SK-N-SH (cell line): ENCODE measurements around the gene PRICKLE4. TPM values are rescaled to one million over a fixed set of nuclear protein-coding genes. Genes with fewer than 3 reads are reported as not detected.

Experiments
- CTCF ChIA-PET: fragments of 300-600, 350-600 bp; formaldehyde crosslinking; extraction: SDS; loops from one replicate; lab custom pipeline; 2021; lab: Yijun Ruan, JAX
- POLR2A ChIA-PET: fragments of 350-600 bp; sonication (Branson Sonifier 250); formaldehyde crosslinking; extraction: SDS; loops from one replicate; lab custom pipeline; 2020; ENCODE audit warnings: antibody characterized with exemption, inconsistent platforms; lab: Yijun Ruan, JAX
- DNase-seq: peaks from one replicate; pipeline ENCODE4 v3.0.0; 2012
- H2AFZ ChIP-seq: fragments of 200-600 bp; sonication (generic); 2 replicates; pipeline ENCODE4 v1.8.1; 2016; ENCODE audit warnings: antibody characterized with exemption, mild to moderate bottlenecking, low read depth
- H3F3A ChIP-seq: fragments of 200-600 bp; sonication (generic); replicated peaks from 2 replicates; pipeline ENCODE3; 2016; ENCODE audit warnings: antibody characterized with exemption, mild to moderate bottlenecking; ENCODE audit not compliant: insufficient read depth
- H3K27ac ChIP-seq, 2 experiments: fragments of 200-500 bp in 1 of 2; fragments of 200-600 bp in 1 of 2; sonication (Bioruptor generic) in 1 of 2; sonication (generic), shearing (Covaris generic) in 1 of 2; 2 replicates each; pipeline versions ENCODE4 v1.5.1 to v1.6.1; 2014 to 2016; ENCODE audit warnings: low read depth in 2 of 2, inconsistent platforms in 1 of 2, low read length in 1 of 2, mild to moderate bottlenecking in 1 of 2, mixed read lengths in 1 of 2
- H3K27me3 ChIP-seq: fragments of 200-600 bp; sonication (generic), shearing (Covaris generic); 2 replicates; pipeline ENCODE4 v1.6.1; 2016; ENCODE audit warnings: mixed run types; ENCODE audit not compliant: insufficient read depth
- H3K36me3 ChIP-seq, 2 experiments: fragments of 200-500 bp in 1 of 2; fragments of 200-600 bp in 1 of 2; sonication (Bioruptor generic) in 1 of 2; sonication (generic) in 1 of 2; replicated peaks in 1 of 2; 2 replicates each; pipeline versions ENCODE3 to v1.5.1; 2014 to 2016; ENCODE audit warnings: low read length in 1 of 2, mild to moderate bottlenecking in 1 of 2; ENCODE audit not compliant: insufficient read depth in 2 of 2, control insufficient read depth in 1 of 2
- H3K4me1 ChIP-seq, 2 experiments: fragments of 200-500 bp in 1 of 2; fragments of 200-600 bp in 1 of 2; sonication (Bioruptor generic) in 1 of 2; sonication (generic), shearing (Covaris generic) in 1 of 2; 2 replicates each; pipeline versions ENCODE4 v1.5.1 to v1.6.1; 2014 to 2016; ENCODE audit warnings: low read depth in 1 of 2, low read length in 1 of 2, mixed run types in 1 of 2; ENCODE audit not compliant: insufficient read depth in 2 of 2, control insufficient read depth in 1 of 2
- H3K4me2 ChIP-seq: fragments of 200-600 bp; sonication (generic), shearing (Covaris generic); 2 replicates; pipeline ENCODE4 v1.6.1; 2017; ENCODE audit warnings: mixed run types
- H3K4me3 ChIP-seq, 2 experiments: fragments of 200-500 bp in 1 of 2; fragments of 200-600 bp in 1 of 2; sonication (Bioruptor generic) in 1 of 2; sonication (generic), shearing (Covaris generic) in 1 of 2; 2 replicates each; pipeline versions ENCODE4 v1.5.1 to v1.8.1; 2014 to 2016; ENCODE audit warnings: low read depth in 2 of 2, inconsistent platforms in 1 of 2, low read length in 1 of 2, mild to moderate bottlenecking in 1 of 2, mixed read lengths in 1 of 2, moderate library complexity in 1 of 2
- H3K79me2 ChIP-seq: fragments of 200-600 bp; sonication (generic); 2 replicates; pipeline ENCODE4 v1.8.1; 2017; ENCODE audit warnings: mild to moderate bottlenecking; ENCODE audit not compliant: insufficient read depth
- H3K9ac ChIP-seq: fragments of 200-600 bp; sonication (generic); 2 replicates; pipeline ENCODE4 v1.6.1; 2017; ENCODE audit warnings: mixed run types
- H3K9me2 ChIP-seq: fragments of 200-600 bp; sonication (generic); 2 replicates; pipeline ENCODE4 v1.6.1; 2017; ENCODE audit warnings: mixed run types
- H3K9me3 ChIP-seq: fragments of 200-600 bp; sonication (generic); 2 replicates; pipeline ENCODE4 v1.6.1; 2017; ENCODE audit warnings: mixed run types, mild to moderate bottlenecking, moderate library complexity
- H4K20me1 ChIP-seq: fragments of 200-600 bp; sonication (generic); 2 replicates; pipeline ENCODE4 v1.6.1; 2017; ENCODE audit warnings: mild to moderate bottlenecking, mixed run types; ENCODE audit not compliant: insufficient read depth
- CHD2 ChIP-seq: fragments of 150-350 bp; IDR thresholded peaks from 2 replicates; pipeline ENCODE4 v1.6.1; 2018; ENCODE audit warnings: low read length; ENCODE audit not compliant: partially characterized antibody
- ELF1 ChIP-seq: IDR thresholded peaks from 2 replicates; pipeline ENCODE4 v1.4.0; 2012
- EP300 ChIP-seq, 2 experiments: IDR thresholded peaks; 2 replicates each; pipeline versions ENCODE4 v1.4.0 to v1.6.1; 2012; ENCODE audit warnings: borderline replicate concordance in 1 of 2, low read depth in 1 of 2, low read length in 1 of 2
- EZH2phosphoT487 ChIP-seq: fragments of 200-600 bp; sonication (generic); IDR thresholded peaks from 2 replicates; pipeline ENCODE4 v1.6.1; 2017; ENCODE audit warnings: low read depth, mixed run types, mild to moderate bottlenecking, antibody characterized with exemption, moderate library complexity, borderline replicate concordance
- FOXM1 ChIP-seq: IDR thresholded peaks from 2 replicates; pipeline ENCODE4 v1.4.0; 2012; ENCODE audit warnings: low read depth, mild to moderate bottlenecking
- GABPA ChIP-seq: IDR thresholded peaks from 2 replicates; pipeline ENCODE4 v1.4.0; 2012; ENCODE audit warnings: low read depth, mild to moderate bottlenecking
- JUND ChIP-seq: IDR thresholded peaks from 2 replicates; pipeline ENCODE4 v1.4.0; 2012
- MAX ChIP-seq: IDR thresholded peaks from 2 replicates; pipeline ENCODE4 v1.4.0; 2012; ENCODE audit warnings: low read depth
- MEF2A ChIP-seq: IDR thresholded peaks from 2 replicates; pipeline ENCODE4 v1.4.0; 2012; ENCODE audit warnings: low read depth, borderline replicate concordance
- NFIC ChIP-seq: IDR thresholded peaks from 2 replicates; pipeline ENCODE4 v1.4.0; 2012; ENCODE audit warnings: borderline replicate concordance
- RAD21 ChIP-seq: IDR thresholded peaks from 2 replicates; pipeline ENCODE4 v1.6.1; 2012; ENCODE audit warnings: mild to moderate bottlenecking, low read length
- RXRA ChIP-seq: IDR thresholded peaks from 2 replicates; pipeline ENCODE4 v1.4.0; 2012; ENCODE audit warnings: low read depth, mild to moderate bottlenecking, borderline replicate concordance
- SMC3 ChIP-seq: IDR thresholded peaks from 2 replicates; pipeline ENCODE4 v1.6.1; 2012; ENCODE audit warnings: low read depth, low read length, improper control_type of control experiment
- TCF12 ChIP-seq: IDR thresholded peaks from 2 replicates; pipeline ENCODE4 v1.4.0; 2012
- TEAD4 ChIP-seq: IDR thresholded peaks from 2 replicates; pipeline ENCODE4 v1.4.0; 2012; ENCODE audit warnings: mild to moderate bottlenecking, borderline replicate concordance; ENCODE audit not compliant: insufficient read depth
- USF1 ChIP-seq: IDR thresholded peaks from 2 replicates; pipeline ENCODE4 v1.4.0; 2012; ENCODE audit warnings: low read depth, borderline replicate concordance
- YY1 ChIP-seq: IDR thresholded peaks from 2 replicates; pipeline ENCODE4 v1.4.0; 2012; ENCODE audit warnings: low read depth, mild to moderate bottlenecking
- WGBS: methylation state at CpG from one replicate; pipeline ENCODE4 v1.1.6; 2017; ENCODE audit warnings: low lambda C conversion rate; 5-methylcytosine and 5-hydroxymethylcytosine counted together
- polyA plus RNA-seq, 3 experiments: library from polyadenylated mRNA; depleted of rRNA; stranded (reverse); fragments of >200 nt; gene quantifications; 2 replicates each; pipeline ENCODE4 v1.2.3, GENCODE V29; 2012
- TF ChIP-seq, protein P1 (sequence below): IDR thresholded peaks from 2 replicates; pipeline ENCODE4 v1.6.1; 2012; ENCODE audit warnings: mild to moderate bottlenecking, low read depth, low read length, moderate library complexity
- TF ChIP-seq, protein P2 (sequence below): IDR thresholded peaks from 2 replicates; pipeline ENCODE4; 2012
- TF ChIP-seq, protein P3 (sequence below): fragments of 200-600 bp; sonication (generic); IDR thresholded peaks from 2 replicates; pipeline ENCODE4 v1.6.1; 2017; ENCODE audit warnings: antibody characterized with exemption, mild to moderate bottlenecking, moderate library complexity

PRICKLE4 gene
- polyA plus RNA-seq, 1 of the 3 experiments (the other 2 are of a cell fraction) = 3.9 TPM

- Histone ChIP-seq H2AFZ (no peak overlapping the region), H3K79me2 (peaks cover 19% of the 10 kb centered on the region), H3K36me3 (peaks cover 3 to 9% of the 10 kb centered on the region in 2 experiments), H3F3A (peaks cover 7% of the 10 kb centered on the region), H3K9me2 (no peaks in the 10 kb centered on the region), H4K20me1 (no peaks in the 10 kb centered on the region), H3K9me3 (no peaks in the 10 kb centered on the region), H3K4me3 (no peak overlapping the region), H3K27ac (no peak overlapping the region), H3K27me3 (no peaks in the 10 kb centered on the region), H3K4me1 (peaks cover 14 to 23% of the 10 kb centered on the region in 2 experiments; a peak in 2 of 4 replicates), H3K9ac (no peak overlapping the region), H3K4me2 (no peak overlapping the region)
- TF ChIP-seq RXRA (no peak), ELF1 (no peak)
- 78% methylated on average over 4 of the region's 6 CpGs for WGBS
- CTCF ChIA-PET = interaction anchor here (1.2 to 8.9 kb wide), 4 partner anchors 48 to 261 kb away, joined by 3 to 118 read pairs (median 6); partner anchors contain the start of gene TFEB
- DNase-seq = no peak
- POLR2A ChIA-PET = no interaction called here
These were observed 2.7 kb downstream of the PRICKLE4 start for GRCh38 chr6:41783106-41783780.

GRCh38 chr6:41784581-41785171, 4.1 kb downstream of the PRICKLE4 start:
- Histone ChIP-seq H3K4me2 (no peak overlapping the region), H3F3A (peaks cover 12% of the 10 kb centered on the region), H3K79me2 (peaks cover 22% of the 10 kb centered on the region), H3K9ac (no peak overlapping the region), H3K4me1 (peaks cover 14 to 24% of the 10 kb centered on the region in 2 experiments; a peak in 2 of 4 replicates), H3K36me3 (peaks cover 12 to 17% of the 10 kb centered on the region in 2 experiments), H3K9me3 (no peaks in the 10 kb centered on the region), H3K27me3 (no peaks in the 10 kb centered on the region), H3K4me3 (no peak overlapping the region), H2AFZ (no peak overlapping the region), H4K20me1 (no peaks in the 10 kb centered on the region), H3K27ac (no peak overlapping the region), H3K9me2 (no peaks in the 10 kb centered on the region)
- CTCF ChIA-PET = interaction anchor here (0.7 to 8.9 kb wide), 9 partner anchors 9 to 417 kb away, joined by 3 to 118 read pairs (median 22); partner anchors contain the start of gene TFEB
- 95% methylated on average over 5 of the region's 5 CpGs for WGBS
- TF ChIP-seq GABPA = no peak
- TF ChIP-seq, protein P1, sequence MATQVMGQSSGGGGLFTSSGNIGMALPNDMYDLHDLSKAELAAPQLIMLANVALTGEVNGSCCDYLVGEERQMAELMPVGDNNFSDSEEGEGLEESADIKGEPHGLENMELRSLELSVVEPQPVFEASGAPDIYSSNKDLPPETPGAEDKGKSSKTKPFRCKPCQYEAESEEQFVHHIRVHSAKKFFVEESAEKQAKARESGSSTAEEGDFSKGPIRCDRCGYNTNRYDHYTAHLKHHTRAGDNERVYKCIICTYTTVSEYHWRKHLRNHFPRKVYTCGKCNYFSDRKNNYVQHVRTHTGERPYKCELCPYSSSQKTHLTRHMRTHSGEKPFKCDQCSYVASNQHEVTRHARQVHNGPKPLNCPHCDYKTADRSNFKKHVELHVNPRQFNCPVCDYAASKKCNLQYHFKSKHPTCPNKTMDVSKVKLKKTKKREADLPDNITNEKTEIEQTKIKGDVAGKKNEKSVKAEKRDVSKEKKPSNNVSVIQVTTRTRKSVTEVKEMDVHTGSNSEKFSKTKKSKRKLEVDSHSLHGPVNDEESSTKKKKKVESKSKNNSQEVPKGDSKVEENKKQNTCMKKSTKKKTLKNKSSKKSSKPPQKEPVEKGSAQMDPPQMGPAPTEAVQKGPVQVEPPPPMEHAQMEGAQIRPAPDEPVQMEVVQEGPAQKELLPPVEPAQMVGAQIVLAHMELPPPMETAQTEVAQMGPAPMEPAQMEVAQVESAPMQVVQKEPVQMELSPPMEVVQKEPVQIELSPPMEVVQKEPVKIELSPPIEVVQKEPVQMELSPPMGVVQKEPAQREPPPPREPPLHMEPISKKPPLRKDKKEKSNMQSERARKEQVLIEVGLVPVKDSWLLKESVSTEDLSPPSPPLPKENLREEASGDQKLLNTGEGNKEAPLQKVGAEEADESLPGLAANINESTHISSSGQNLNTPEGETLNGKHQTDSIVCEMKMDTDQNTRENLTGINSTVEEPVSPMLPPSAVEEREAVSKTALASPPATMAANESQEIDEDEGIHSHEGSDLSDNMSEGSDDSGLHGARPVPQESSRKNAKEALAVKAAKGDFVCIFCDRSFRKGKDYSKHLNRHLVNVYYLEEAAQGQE = no peak
- TF ChIP-seq FOXM1 = no peak
- TF ChIP-seq MEF2A = no peak
- TF ChIP-seq EP300 (IDR thresholded peaks at IDR 0.05; ENCODE audit: borderline replicate concordance in 1 of 2, low read depth in 1 of 2, low read length in 1 of 2) = no peak
- no peak for TF ChIP-seq CHD2
- TF ChIP-seq JUND = no peak
- no peak for TF ChIP-seq EZH2phosphoT487
- TF ChIP-seq SMC3 = no peak
- TF ChIP-seq RAD21 = no peak
- TF ChIP-seq MAX = no peak
- TF ChIP-seq YY1 = no peak
- TF ChIP-seq, protein P2, sequence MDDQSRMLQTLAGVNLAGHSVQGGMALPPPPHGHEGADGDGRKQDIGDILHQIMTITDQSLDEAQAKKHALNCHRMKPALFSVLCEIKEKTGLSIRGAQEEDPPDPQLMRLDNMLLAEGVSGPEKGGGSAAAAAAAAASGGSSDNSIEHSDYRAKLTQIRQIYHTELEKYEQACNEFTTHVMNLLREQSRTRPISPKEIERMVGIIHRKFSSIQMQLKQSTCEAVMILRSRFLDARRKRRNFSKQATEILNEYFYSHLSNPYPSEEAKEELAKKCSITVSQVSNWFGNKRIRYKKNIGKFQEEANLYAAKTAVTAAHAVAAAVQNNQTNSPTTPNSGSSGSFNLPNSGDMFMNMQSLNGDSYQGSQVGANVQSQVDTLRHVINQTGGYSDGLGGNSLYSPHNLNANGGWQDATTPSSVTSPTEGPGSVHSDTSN = no peak
- TF ChIP-seq TCF12 = no peak
- TF ChIP-seq TEAD4 = no peak
- no peak for TF ChIP-seq NFIC
- TF ChIP-seq USF1 = no peak
- TF ChIP-seq, protein P3, sequence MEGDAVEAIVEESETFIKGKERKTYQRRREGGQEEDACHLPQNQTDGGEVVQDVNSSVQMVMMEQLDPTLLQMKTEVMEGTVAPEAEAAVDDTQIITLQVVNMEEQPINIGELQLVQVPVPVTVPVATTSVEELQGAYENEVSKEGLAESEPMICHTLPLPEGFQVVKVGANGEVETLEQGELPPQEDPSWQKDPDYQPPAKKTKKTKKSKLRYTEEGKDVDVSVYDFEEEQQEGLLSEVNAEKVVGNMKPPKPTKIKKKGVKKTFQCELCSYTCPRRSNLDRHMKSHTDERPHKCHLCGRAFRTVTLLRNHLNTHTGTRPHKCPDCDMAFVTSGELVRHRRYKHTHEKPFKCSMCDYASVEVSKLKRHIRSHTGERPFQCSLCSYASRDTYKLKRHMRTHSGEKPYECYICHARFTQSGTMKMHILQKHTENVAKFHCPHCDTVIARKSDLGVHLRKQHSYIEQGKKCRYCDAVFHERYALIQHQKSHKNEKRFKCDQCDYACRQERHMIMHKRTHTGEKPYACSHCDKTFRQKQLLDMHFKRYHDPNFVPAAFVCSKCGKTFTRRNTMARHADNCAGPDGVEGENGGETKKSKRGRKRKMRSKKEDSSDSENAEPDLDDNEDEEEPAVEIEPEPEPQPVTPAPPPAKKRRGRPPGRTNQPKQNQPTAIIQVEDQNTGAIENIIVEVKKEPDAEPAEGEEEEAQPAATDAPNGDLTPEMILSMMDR = no peak
- TF ChIP-seq ELF1 = no peak
- no peak for DNase-seq
- POLR2A ChIA-PET = no interaction called here
